GM19239 (cell line): Measurements from ENCODE around the gene XPNPEP3.

Source experiments
- DNase-seq: peaks from one replicate; pipeline ENCODE4 v3.0.0; 2011; ENCODE audit warnings: low spot score; ENCODE audit not compliant: insufficient read length
- FAIRE-seq: peaks from 2 replicates; lab custom pipeline; 2011; peaks lifted over from hg19 to GRCh38; lab: Jason Lieb, UNC

The XPNPEP3 gene

GRCh38 chr22:40976866-40977700 lies 120.1 kb downstream of the XPNPEP3 start:
- no peak for FAIRE-seq
- no peak for DNase-seq

- FAIRE-seq (no peak), DNase-seq (no peak)
These were observed 122.2 kb downstream of the XPNPEP3 start for GRCh38 chr22:40979198-40979597.

GRCh38 chr22:40979871-40980270 lies 122.9 kb downstream of the XPNPEP3 start:
- FAIRE-seq = no peak
- DNase-seq = no peak
